Activated naive CD4-positive, alpha-beta T cell treated with anti-CD3 and anti-CD28 coated beads, Interleukin-2, amount 50 U/mL, for 72 hours (primary cell): ENCODE data around the gene TREH. TPM values are rescaled to one million over a fixed set of nuclear protein-coding genes. Genes with fewer than 3 reads are reported as not detected.
"Not testable (repeated sequence)": the region's sequence is repeated elsewhere in the genome, so short reads cannot be mapped to it uniquely, and the experiment has no call there.

Source experiments
- ATAC-seq, 2 donors: fragments of 150-1000 bp; cut with Tn5 transposase; 2 replicates each; pipeline ENCODE4 v1.10.0; 2021; ENCODE audit warnings: mild to moderate bottlenecking in 2 of 2, moderate library complexity in 2 of 2
- DNase-seq, 2 donors: peaks; one replicate each; pipeline ENCODE4 v3.0.0; 2021 to 2022; ENCODE audit warnings: low spot score in 2 of 2
- H3K27ac Mint-ChIP-seq, 2 donors: one replicate each; pipeline ENCODE4 v1.8.0; 2022; ENCODE audit warnings: mild to moderate bottlenecking in 2 of 2, mixed read lengths in 2 of 2
- H3K36me3 Mint-ChIP-seq, 2 donors: one replicate each; pipeline ENCODE4 v1.8.0; 2022; ENCODE audit warnings: mixed read lengths in 2 of 2
- H3K9me3 Mint-ChIP-seq, 2 donors: one replicate each; pipeline ENCODE4 v1.8.0; 2022; ENCODE audit warnings: mixed read lengths in 2 of 2
- total RNA-seq, 2 donors: library from RNA; stranded (reverse); gene quantifications; one replicate each; pipeline ENCODE4 v1.2.3, GENCODE V29; 2022

The TREH gene
- total RNA-seq, result not detected

- H3K9me3 Mint-ChIP-seq, result no peaks in the 10 kb centered on the region
- DNase-seq, result peak in 1 of 2 donors; percentile 41
- H3K27ac Mint-ChIP-seq, result no peak within 1 kb of the TSS
- no peaks in the 10 kb centered on the region for H3K36me3 Mint-ChIP-seq
- no peak for ATAC-seq
These were observed at the start of gene TREH for GRCh38 chr11:118679483-118679882. Gene TREH (minus strand): TSS chr11:118679650. CDS start chr11:118679627, 23 bp downstream.

- not testable (repeated sequence) for H3K9me3 Mint-ChIP-seq, DNase-seq, ATAC-seq, H3K27ac Mint-ChIP-seq, H3K36me3 Mint-ChIP-seq
These were observed 48.7 kb upstream of the TREH start for GRCh38 chr11:118728112-118728511.

GRCh38 chr11:118727721-118728066 is 48.2 kb upstream of the TREH start:
- H3K27ac Mint-ChIP-seq, H3K9me3 Mint-ChIP-seq, ATAC-seq, H3K36me3 Mint-ChIP-seq, DNase-seq: not testable (repeated sequence)

GRCh38 chr11:118727001-118727720 is 47.7 kb upstream of the TREH start:
- not testable (repeated sequence) for H3K9me3 Mint-ChIP-seq, ATAC-seq, DNase-seq, H3K27ac Mint-ChIP-seq, H3K36me3 Mint-ChIP-seq

- not testable (repeated sequence) for H3K27ac Mint-ChIP-seq, ATAC-seq, H3K9me3 Mint-ChIP-seq, DNase-seq, H3K36me3 Mint-ChIP-seq
These were observed 42.1 kb upstream of the TREH start for GRCh38 chr11:118721478-118722015.

GRCh38 chr11:118720740-118721139 is 41.3 kb upstream of the TREH start:
- ATAC-seq, H3K27ac Mint-ChIP-seq, H3K36me3 Mint-ChIP-seq, H3K9me3 Mint-ChIP-seq, DNase-seq: not testable (repeated sequence)

- H3K27ac Mint-ChIP-seq, DNase-seq, H3K36me3 Mint-ChIP-seq, ATAC-seq, H3K9me3 Mint-ChIP-seq: not testable (repeated sequence)
These were observed 40.6 kb upstream of the TREH start for GRCh38 chr11:118720078-118720477.

- not testable (repeated sequence) for H3K9me3 Mint-ChIP-seq, ATAC-seq, DNase-seq, H3K36me3 Mint-ChIP-seq
- peak overlapping the region in 1 of 2 donors; percentile 37 for H3K27ac Mint-ChIP-seq
These were observed 39.1 kb upstream of the TREH start for GRCh38 chr11:118718562-118718961.

GRCh38 chr11:118717733-118718132 is 38.3 kb upstream of the TREH start:
- H3K9me3 Mint-ChIP-seq, H3K27ac Mint-ChIP-seq, H3K36me3 Mint-ChIP-seq, DNase-seq, ATAC-seq: not testable (repeated sequence)

GRCh38 chr11:118717221-118717620 is 37.8 kb upstream of the TREH start:
- not testable (repeated sequence) for H3K27ac Mint-ChIP-seq, DNase-seq, H3K9me3 Mint-ChIP-seq, ATAC-seq, H3K36me3 Mint-ChIP-seq

- no peak for DNase-seq
- ATAC-seq, result peak in 1 of 2 donors; percentile 35
- H3K27ac Mint-ChIP-seq, result no peak overlapping the region
- H3K9me3 Mint-ChIP-seq, result no peaks in the 10 kb centered on the region
- H3K36me3 Mint-ChIP-seq, result no peaks in the 10 kb centered on the region
These were observed 36.4 kb upstream of the TREH start for GRCh38 chr11:118715837-118716260.

- H3K36me3 Mint-ChIP-seq, result no peaks in the 10 kb centered on the region
- H3K9me3 Mint-ChIP-seq, result no peaks in the 10 kb centered on the region
- no peak for DNase-seq
- no peak for ATAC-seq
- no peak overlapping the region for H3K27ac Mint-ChIP-seq
These were observed 35.9 kb upstream of the TREH start for GRCh38 chr11:118715245-118715831.

- H3K9me3 Mint-ChIP-seq, result no peaks in the 10 kb centered on the region
- ATAC-seq, result no peak
- no peaks in the 10 kb centered on the region for H3K36me3 Mint-ChIP-seq
- no peak for DNase-seq
- no peak overlapping the region for H3K27ac Mint-ChIP-seq
These were observed 35.4 kb upstream of the TREH start for GRCh38 chr11:118714816-118715215.

GRCh38 chr11:118714416-118714815 is 35.0 kb upstream of the TREH start:
- DNase-seq, H3K27ac Mint-ChIP-seq, ATAC-seq, H3K9me3 Mint-ChIP-seq, H3K36me3 Mint-ChIP-seq: not testable (repeated sequence)

- Mint-ChIP-seq H3K9me3 (no peaks in the 10 kb centered on the region), H3K27ac (no peak overlapping the region), H3K36me3 (no peaks in the 10 kb centered on the region)
- DNase-seq, result no peak
- no peak for ATAC-seq
These were observed 28.8 kb upstream of the TREH start for GRCh38 chr11:118708296-118708695.

- no peak overlapping the region for H3K27ac Mint-ChIP-seq
- no peaks in the 10 kb centered on the region for H3K36me3 Mint-ChIP-seq
- H3K9me3 Mint-ChIP-seq, result no peaks in the 10 kb centered on the region
- no peak for ATAC-seq
- no peak for DNase-seq
These were observed 27.0 kb upstream of the TREH start for GRCh38 chr11:118706546-118706825.

- no peak for DNase-seq
- no peak for ATAC-seq
- Mint-ChIP-seq H3K27ac (no peak overlapping the region), H3K36me3 (no peaks in the 10 kb centered on the region), H3K9me3 (no peaks in the 10 kb centered on the region)
These were observed 26.5 kb upstream of the TREH start for GRCh38 chr11:118705791-118706545.
